H1 (cell line): ENCODE results near the gene PPA1.

Experiments used
- CBX5 ChIP-seq: fragments of 300-800, 300-1000 bp; sonication (generic); IDR thresholded peaks from 2 replicates; pipeline ENCODE4 v1.7.1; 2016; ENCODE audit warnings: antibody characterized with exemption, low read length, low read depth
- CEBPB ChIP-seq: IDR thresholded peaks from 2 replicates; pipeline ENCODE4 v1.6.1; 2012; ENCODE audit warnings: low read depth, low read length
- CREB1 ChIP-seq: IDR thresholded peaks from 2 replicates; pipeline ENCODE4 v1.6.1; 2012; ENCODE audit warnings: inconsistent platforms
- CTCF ChIP-seq, 3 experiments: IDR thresholded peaks; 1 replicate in 2 of 3; 2 replicates in 1 of 3; pipeline versions ENCODE4 v1.5.1 to v1.6.1; 2011; ENCODE audit warnings: low read length in 3 of 3, mild to moderate bottlenecking in 3 of 3, inconsistent platforms in 2 of 3, low read depth in 1 of 3, moderate library complexity in 1 of 3; ENCODE audit not compliant: insufficient read depth in 1 of 3; ENCODE audit errors: control extremely low read depth in 1 of 3
- EGR1 ChIP-seq: IDR thresholded peaks from 2 replicates; pipeline ENCODE4 v1.6.1; 2011; ENCODE audit warnings: low read depth, low read length, borderline replicate concordance
- EP300 ChIP-seq, 2 experiments: IDR thresholded peaks; 1 replicate in 1 of 2; 2 replicates in 1 of 2; pipeline ENCODE4 v1.6.1; 2011 to 2012; ENCODE audit warnings: low read depth in 2 of 2, low read length in 2 of 2, mild to moderate bottlenecking in 2 of 2, borderline replicate concordance in 1 of 2, inconsistent platforms in 1 of 2, moderate library complexity in 1 of 2
- EZH2 ChIP-seq: fragments of 200-600 bp; sonication (generic); IDR thresholded peaks from 2 replicates; pipeline ENCODE4 v1.7.1; 2012; ENCODE audit warnings: low read depth, mild to moderate bottlenecking, moderate library complexity, low read length, inconsistent platforms; ENCODE audit not compliant: severe bottlenecking
- GABPA ChIP-seq: IDR thresholded peaks from 2 replicates; pipeline ENCODE4 v1.6.1; 2011; ENCODE audit warnings: mild to moderate bottlenecking, low read length, moderate library complexity, borderline replicate concordance; ENCODE audit not compliant: insufficient read depth
- POLR2A ChIP-seq, 2 experiments: IDR thresholded peaks; 1 replicate in 1 of 2; 2 replicates in 1 of 2; pipeline ENCODE4 v1.6.1; 2011; ENCODE audit warnings: low read depth in 2 of 2, low read length in 2 of 2, mild to moderate bottlenecking in 2 of 2; ENCODE audit errors: control extremely low read depth in 1 of 2
- SIX5 ChIP-seq: IDR thresholded peaks from 2 replicates; pipeline ENCODE4 v1.6.1; 2011; ENCODE audit warnings: mild to moderate bottlenecking, low read depth, low read length
- SRF ChIP-seq: IDR thresholded peaks from 2 replicates; pipeline ENCODE4 v1.6.1; 2011; ENCODE audit warnings: mild to moderate bottlenecking, low read depth, low read length, moderate library complexity
- TAF1 ChIP-seq: IDR thresholded peaks from 2 replicates; pipeline ENCODE4 v1.6.1; 2011; ENCODE audit warnings: mild to moderate bottlenecking, low read depth, low read length
- ZNF274 ChIP-seq: IDR thresholded peaks from 2 replicates; pipeline ENCODE4 v1.7.0; 2012; ENCODE audit warnings: low read length, borderline replicate concordance; ENCODE audit errors: extremely low read depth

- TF ChIP-seq CREB1 (no peak), CTCF (IDR thresholded peaks at IDR 0.05; ENCODE audit: control extremely low read depth in 1 of 3, insufficient read depth in 1 of 3, low read depth in 1 of 3, low read length in 3 of 3) (no peak), EZH2 (no peak), GABPA (no peak), EP300 (IDR thresholded peaks at IDR 0.05; ENCODE audit: borderline replicate concordance in 1 of 2, low read depth in 2 of 2, low read length in 2 of 2) (no peak), ZNF274 (no peak), CBX5 (no peak), POLR2A (IDR thresholded peaks at IDR 0.05; ENCODE audit: control extremely low read depth in 1 of 2, low read depth in 2 of 2, low read length in 2 of 2) (no peak), TAF1 (no peak), CEBPB (no peak), SRF (no peak), EGR1 (no peak), SIX5 (no peak)
Measured at GRCh38 chr10:70280099-70280498, 46.9 kb upstream of the PPA1 start.
